Endometrial microvascular endothelial cells (primary cell): ENCODE data around the gene TEX19. TPM values are rescaled to one million over a fixed set of nuclear protein-coding genes. Genes with fewer than 3 reads are reported as not detected.

Source experiments
- in situ Hi-C: cut with HindIII; loops from 2 replicates; pipeline ENCODE4 v1.10.0; 2017; ENCODE audit warnings: low sequenced_read_pairs, low pct_unique_long_range_greater_than_20kb; ENCODE audit errors: inconsistent ontology term
- total RNA-seq: library from RNA; depleted of rRNA; stranded (reverse); fragments of >200 nt; gene quantifications from one replicate; pipeline ENCODE4 v1.2.3, GENCODE V29; 2015; ENCODE audit errors: inconsistent ontology term

TEX19 gene
- total RNA-seq, 1 donor from 2014 or later = not detected

DNA sequence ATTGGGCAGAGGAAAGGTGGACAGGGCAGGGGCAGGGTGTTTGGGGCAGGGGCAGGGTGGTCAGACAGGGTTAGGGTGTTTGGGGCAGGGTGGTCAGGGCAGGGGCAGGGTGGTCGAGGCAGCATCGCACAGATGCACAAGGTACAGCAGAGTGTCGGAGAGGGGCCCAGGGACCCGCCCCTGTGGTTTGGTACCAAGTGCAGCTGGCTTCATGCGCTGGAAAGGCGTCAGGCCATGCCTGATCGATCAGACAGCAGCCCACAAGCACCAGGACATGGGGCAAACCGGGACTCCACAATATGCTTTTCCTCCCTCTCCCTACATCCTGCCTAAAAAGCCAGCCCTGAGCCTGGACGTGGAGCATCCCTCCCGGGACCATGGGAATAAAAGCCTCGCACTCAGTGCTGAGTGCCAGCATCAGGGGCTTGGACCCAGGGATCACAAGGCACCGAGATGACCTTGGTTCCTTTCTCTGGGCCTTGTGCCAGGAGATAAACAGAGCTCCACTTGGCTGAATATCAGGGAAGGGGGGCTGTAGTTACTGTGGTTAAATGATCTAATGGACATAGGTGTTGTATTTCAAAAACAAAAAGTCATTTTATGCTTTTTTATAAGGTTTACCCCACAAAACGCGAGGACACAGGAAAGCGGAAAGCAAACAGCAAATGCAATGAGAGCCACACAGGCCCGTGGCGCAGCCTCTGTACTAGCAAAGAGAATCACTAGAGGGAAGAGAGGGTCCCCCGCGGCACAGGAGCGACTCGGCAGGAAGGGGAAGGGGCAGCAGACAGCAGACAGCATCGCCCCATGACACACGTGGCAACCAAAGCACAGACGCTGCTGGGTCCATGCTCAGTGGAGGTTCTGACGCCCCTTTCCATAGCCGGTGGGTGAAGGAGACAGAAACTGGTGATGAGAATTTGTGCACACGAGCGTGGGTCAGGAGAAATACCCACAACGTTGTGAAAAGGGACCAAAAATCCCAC lies 53.8 kb downstream of the TEX19 start:
- in situ Hi-C loops = loop anchor here (10.0 kb wide), 1 partner anchor 122 kb away; no protein-coding TSS in a partner anchor

Other genes starting within 250 kb of the TEX19 start
- 3.1 TPM for gene CCDC57, start 146.4 kb upstream of the TEX19 start, total RNA-seq
- 345 TPM for gene SLC16A3, start 130.2 kb upstream of the TEX19 start, total RNA-seq
- 74.1 TPM for gene CSNK1D, start 85.5 kb upstream of the TEX19 start, total RNA-seq
- not detected for gene CD7, start 41.6 kb upstream of the TEX19 start, total RNA-seq
- gene SECTM1, start 25.5 kb upstream of the TEX19 start, total RNA-seq = 8.0 TPM
- gene UTS2R, start 12.5 kb downstream of the TEX19 start, total RNA-seq = not detected
- gene HEXD, start 59.1 kb downstream of the TEX19 start, total RNA-seq = 31.4 TPM
- 33.4 TPM for gene OGFOD3, start 59.3 kb downstream of the TEX19 start, total RNA-seq
- gene CYBC1, start 91.5 kb downstream of the TEX19 start, total RNA-seq = 91.5 TPM
- gene NARF, start 99.5 kb downstream of the TEX19 start, total RNA-seq = 31.7 TPM
- 40.8 TPM for gene FOXK2, start 160.5 kb downstream of the TEX19 start, total RNA-seq